ENCODE measurements around the gene LPP.

The LPP gene

DNA sequence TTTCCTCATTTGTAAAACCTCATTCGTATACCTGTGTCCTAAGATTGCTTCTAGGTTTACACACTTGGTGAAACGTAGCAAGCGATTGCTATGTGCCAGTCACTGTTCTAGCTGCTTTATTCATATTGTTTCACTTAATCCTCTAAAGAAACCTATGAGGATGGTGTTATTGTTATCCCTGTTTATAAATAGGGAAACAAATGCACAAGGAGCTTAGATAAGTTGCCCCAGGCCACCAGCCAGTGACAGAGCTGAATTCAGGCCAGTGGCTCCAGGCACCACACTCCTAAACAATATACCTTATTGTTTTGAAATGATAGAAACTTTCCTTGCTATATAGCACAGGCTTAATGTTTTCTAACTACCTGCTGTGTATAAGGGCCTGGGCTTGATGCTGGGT is 44.0 kb downstream of the LPP start:
- DNase-seq = no peak

DNA sequence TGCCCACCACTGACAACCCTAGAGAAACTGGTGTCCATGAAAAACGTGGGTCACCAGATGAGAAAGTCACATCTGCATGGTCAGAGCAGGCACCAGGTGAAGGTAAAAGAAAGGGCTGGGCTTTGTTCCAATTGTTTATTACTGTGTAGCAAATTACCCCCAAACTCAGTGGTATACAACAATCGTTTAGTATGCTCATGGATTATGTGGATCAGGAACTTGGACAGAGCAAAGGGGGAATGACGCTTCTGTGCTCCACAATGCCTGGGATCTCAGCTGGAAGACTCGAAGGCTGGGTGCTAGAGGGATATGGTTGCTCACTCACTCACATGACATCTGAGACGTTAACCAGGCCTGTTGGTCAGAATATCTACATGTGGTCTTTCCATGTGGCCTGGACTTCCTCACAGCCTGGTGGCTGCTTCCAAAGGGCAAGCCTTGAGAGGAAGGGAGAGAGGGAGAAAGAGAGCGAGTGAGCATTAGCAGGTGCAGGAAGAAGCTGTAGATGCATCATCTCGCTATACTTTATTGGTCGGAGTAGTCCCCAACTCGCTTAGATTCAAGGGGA is 44.9 kb downstream of the LPP start:
- no peak for DNase-seq

DNA sequence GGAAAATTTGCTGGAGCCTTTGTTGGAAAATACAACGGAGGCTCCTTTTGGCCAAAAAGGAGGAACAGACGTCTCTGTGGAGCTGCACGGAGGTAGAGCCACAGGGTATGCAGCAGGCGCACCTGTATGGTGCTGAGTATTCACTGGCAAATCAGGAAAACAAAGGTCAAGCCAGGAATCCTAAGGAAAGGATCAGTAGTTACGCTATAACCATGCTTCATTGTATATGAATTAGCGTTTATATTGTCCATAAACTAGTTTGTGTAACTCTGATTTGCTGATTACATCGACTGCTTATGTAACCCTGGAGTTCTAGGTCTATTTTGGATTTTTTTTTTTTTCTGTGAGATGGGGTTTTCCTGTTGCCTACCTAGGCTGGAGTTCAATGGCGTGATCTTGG is 45.4 kb downstream of the LPP start:
- no peak for DNase-seq

DNA sequence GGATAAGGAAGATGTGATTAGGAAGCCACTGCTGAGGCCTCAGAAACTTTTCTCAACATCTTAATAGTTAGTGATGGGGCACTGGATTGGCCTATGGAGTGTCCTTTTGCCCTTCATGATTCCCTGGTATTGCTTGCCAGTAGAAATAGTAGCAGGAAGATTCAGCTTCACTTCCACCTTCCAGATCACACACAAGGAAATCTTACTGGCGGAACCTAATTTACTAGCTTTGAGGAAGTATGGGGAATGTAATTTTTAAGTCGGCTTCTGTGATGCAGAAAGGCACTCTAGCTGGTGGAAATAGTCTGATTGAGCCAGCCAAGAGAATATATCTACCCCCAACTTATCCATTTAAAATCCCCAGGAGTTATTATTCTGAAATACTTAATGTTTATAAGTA is 46.5 kb downstream of the LPP start:
- no peak for DNase-seq

DNA sequence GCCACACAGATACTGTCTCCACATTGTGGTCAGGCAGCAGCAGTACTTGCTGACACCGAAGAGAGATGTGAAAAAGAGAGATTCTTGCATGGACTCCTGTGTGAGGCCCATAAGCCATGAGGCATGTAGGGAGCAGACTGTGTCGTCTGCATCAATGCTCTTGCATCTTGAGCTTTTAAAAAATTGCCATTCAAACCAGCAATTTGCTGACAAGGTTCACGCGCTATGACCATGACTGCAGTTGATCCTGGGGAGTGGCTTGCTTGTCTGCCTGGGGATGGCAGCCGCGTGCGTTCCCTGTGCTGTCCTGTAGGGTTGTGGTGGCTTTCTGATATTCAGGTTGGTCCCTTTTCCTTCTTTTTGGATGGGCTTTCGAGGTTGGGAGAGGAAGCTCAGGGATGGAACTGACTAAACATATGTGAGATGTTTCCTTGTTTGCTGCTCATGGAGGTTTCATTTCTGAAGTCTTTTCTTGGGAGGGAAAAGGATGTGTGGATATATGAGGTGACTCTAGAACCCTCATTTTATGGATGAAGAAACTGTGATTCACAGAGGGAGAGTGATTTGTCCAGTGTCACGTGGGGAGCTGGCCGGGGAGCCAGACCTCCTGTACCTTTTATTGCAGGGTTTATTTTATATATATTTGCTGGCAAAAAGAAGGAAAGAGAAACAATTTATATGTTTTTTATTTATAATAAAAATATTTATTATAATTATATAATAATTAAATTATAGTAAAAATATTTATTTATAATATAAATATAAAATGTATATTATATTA is 48.6 kb downstream of the LPP start:
- no peak for DNase-seq

DNA sequence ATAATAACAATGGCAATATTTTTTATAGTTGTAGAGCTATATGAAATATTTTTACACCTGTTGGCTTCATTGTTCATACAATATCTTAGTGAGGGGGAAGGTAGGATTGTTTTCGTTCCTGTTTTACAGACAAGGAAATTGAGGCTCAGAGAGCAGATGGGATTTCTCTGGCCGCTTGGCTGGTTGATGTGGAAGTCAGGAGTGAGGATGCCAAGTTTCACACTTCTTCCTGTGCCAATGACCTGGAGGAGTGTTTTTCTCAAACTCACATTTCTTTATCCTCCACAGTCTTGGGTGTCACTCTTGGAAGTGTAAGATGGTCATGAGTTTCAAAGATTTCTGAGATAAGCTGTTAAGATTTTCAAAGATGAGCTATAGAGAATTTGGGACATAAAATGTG is 50.6 kb downstream of the LPP start:
- no peak for DNase-seq

DNA sequence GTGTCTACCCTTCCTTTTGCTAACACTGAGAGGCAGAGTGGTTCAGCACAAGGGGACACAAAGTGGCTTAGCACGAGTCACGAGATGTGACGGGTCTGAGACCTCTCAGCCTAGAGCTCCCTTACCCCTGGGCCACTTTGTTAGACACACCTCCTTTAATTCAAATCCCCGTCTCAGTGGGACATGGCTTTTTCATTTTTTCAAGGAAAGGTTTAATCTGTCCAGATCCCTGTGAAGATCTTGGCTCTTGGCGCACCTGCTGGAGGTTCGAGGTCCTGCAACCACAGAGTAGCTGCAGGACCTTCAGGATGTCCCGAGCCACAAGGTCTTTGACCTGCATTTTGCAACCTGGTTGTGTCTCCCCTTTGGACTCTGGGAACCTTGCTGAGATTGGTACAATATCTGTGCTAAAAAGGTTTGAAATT is 52.0 kb downstream of the LPP start:
- DNase-seq = no peak

DNA sequence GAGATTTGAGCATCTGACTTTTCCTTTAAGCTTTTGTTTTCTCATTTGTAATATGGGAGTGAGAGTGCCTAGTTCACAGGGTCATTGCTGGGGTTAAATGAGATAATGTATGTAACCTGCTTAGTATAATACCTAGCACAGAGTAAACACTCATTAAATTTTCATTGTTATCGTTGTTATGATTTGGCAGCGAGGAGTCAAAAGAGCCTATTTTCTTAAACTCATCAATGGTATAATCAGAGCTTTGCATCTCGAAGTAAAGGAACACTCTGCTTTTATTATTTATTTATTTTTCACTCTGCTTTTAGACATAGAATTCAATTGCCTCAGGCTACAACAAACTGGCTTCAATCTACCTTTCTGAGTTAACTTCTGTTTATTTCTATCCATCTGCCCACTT is 52.8 kb downstream of the LPP start:
- no peak for DNase-seq

DNA sequence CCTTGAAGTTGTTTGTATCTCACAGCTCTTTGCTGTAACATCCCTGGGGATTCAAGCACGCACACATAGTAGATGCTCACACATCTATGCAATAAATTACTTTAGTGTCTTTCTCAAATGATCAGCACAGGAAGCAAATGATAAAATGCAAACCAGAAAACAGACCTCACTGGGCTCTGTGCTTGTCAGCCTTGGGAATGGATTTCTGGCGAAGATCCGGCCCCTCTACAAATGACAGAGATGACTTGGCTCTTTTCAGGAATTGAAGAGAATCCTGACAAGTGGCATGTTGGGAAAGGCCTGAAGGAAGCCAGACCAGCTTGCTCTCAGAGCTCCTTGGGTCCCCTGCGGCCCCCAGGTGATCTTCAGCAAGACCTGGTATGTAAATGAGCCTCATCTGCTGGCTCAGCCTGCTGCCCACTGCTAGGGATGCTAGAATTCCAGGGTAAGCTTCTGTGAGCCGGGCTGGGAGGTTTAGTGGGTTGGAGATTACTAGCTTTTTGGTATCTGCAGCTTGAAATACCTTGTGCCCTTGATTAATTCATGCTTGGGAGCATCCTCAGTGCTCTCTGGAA is 54.1 kb downstream of the LPP start:
- DNase-seq = no peak

DNA sequence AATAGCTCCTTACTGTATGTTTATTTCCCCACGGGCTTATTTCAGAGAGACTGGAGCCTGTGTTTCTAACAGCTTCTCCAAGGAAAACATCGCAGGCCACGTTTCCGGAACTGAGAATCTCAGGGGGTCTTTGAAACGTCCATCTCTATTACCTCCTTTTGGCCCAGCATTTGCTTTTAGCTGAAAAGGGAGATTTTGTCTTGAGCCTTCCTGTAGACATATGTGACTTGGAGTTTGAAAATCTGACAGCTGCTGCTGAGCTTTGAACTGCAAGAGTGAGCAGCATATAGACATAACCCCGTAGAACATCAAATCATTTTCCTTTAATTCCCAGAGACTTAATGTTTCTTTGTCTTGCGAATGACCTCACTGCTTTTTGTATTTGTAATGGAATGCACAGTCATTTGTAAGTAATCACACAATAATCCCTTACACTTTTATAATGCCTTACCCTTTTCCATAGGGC is 54.6 kb downstream of the LPP start:
- no peak for DNase-seq

DNA sequence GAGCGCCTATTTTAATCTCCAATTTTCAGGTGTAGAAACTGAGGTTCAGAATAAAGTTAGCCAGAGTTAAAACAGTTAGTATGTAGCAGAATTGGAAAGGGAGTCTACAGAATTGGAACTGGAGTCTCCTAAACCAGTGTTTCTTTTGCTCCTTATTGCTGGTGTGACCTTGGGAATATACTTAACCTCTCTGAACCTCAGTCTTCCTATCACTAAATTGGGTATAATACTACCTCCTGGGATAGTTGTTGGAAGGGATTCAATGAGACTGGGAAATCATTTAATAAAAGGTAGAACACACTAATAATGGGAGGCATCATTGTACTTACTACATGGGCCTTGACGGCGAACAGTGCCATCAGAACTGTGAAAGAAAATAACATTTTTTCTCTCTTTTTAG is 55.1 kb downstream of the LPP start:
- DNase-seq = no peak

DNA sequence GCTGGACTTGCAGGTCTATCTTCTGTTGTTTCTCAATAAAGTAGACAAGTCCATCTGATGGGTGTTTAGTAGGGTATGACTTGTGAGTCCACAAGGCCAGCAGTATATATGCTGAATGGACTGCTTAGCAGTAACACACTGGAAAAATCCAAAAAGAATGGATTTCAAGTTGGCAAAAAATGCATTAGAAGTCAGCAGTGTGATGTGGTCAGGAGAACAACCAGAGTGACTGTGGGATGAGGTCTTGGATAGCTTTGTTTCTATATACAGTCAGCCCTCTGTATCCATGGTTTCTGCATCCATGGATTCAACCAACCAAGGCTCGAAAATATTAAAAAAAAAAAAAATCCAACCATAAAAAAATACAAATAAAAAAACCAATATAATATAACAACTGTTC is 55.8 kb downstream of the LPP start:
- DNase-seq = no peak

DNA sequence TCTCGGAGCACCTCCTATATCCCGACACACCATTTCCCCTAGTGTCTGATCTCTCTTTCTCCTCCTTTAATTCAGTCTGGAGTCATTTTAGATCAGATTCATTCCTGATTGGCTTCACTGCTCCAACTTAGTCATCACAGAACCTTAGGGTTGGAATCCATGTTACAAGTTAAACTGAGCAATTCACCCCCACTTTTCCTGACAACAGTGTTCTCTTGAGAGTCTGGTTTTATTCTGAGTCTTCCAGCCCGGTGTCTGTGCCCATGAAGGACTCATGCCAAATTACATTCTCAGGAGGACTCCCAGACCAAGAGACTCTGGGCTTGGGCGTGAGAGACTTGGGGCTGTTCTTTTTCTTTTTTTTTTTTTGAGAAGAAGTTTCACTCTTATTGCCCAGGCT is 57.5 kb downstream of the LPP start:
- no peak for DNase-seq

DNA sequence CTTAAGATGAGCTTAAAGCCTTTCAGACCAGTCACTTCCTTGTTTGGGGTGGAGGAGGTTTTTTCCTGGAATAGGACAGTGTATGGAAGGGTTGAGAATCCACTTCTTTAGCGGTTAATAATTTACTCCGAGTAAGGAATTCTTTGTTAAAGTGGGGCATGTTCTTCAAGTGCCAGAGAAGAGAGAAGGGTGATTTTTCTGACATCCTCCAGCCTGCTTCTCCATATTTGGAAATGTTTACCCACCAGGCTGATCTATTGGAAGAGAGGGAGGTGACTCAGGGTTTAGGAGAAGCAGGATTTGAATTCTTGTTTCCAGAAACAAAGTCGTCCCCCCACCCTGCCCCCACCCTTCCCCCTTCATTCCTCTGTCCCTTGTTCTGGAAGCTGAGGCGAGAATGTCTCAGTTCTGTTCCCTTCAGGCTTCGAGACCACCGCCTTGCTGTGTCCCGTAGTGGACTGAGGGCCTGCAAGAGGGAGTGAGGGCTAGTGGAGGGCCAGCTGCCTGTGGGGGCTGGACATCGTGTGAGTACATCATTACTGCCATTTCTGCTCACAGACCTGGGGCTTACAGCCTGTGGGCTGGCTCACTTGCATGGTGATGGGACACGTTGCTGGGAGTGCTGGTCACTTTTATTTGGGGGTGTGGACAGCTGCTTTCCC is 58.5 kb downstream of the LPP start:
- DNase-seq = no peak

DNA sequence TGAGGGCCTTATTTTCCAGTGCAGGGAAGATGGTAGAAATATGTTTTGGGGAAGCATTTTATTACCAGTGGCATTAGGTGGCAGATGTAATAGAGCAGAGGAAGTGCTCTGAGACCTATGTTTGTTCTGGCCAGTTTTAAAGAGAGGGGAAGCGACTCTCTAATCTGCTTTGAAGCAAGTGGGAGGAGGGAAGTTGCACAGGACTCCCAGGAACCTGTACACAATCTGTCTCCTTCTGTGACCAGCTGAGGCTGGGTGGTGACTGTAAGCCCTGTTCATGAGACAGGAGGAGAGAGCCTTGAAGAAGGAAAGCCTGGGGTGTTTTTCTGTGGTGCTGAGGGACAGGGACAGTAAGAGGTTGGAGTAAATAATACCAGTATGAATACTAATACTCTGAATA is 60.5 kb downstream of the LPP start:
- DNase-seq = no peak

DNA sequence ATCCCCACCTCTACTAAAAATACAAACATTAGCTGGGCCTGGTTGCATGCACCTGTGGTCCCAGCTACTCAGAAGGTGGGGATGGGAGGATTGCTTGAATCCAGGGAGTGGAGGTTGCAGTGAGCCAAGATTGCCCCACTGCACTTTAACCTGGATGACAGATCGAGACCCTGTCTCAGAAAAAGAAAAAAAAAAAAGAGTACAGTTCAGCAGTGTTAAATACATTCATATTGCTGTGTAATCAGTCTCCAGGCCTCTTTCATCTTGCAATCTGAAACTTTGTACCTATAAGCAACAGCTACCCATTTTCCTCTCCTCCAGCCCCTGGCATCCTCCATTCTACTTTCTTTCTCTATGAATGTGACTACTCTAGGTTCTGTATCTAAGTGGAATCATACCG is 61.2 kb downstream of the LPP start:
- DNase-seq = no peak

DNA sequence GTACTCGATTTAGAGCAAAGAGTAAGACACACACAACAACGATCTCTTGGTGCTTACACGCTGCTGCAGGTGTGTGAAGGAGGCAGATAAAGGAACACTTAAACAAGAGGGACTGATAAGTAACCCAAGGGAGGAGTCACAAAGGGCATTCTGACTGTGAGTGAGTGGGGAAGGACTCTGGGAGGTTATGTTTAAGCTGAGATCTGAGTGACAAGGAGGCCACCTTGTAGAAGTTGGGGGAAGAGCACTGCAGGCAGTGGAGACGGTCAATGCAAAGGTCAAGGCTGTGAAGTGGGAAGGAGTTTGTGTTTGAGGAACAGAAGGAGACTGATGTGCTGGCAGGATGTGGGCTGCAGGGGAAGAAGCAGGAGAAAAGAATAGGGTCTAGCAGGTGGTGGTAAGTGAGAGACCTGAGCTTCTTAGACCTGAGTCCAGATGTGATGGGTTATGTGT is 63.1 kb downstream of the LPP start:
- no peak for DNase-seq

DNA sequence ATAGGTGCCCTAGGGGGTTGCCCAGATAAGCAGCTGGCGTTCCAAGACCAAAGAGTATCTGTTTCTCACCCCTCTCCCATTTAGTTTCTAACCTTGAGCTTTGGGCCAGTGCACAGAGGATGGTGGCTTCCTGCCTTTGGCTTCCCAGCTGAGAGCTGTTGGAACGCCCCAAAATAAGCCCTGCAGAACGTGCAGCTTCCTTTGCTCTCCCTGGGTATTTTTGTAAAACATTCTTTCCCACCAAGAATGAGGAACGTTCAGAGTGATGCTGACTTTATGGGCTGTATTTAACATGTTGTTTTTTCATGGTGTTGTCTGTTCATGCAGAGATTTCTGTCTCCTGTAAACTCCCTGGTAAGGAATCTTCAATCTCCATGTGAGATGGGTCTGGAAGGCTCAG is 63.8 kb downstream of the LPP start:
- no peak for DNase-seq

DNA sequence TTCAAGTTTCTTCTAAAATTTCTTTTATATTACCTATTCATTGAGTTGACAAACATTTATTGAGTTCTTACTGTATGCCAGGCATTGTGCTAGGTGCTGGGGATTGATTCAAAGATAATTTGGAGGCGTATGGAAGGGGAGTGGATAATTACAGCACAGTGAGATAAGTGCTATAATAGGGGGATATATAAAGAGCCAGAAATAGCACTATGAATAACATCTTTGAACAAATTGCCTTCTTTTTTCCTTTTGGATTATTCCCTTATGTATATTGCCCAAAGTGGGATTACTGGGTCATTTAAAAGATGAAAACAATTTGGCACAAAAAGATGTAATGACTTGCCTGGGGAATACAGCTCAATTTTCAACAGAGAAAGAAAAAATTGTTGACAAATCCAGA is 64.6 kb downstream of the LPP start:
- DNase-seq = no peak

DNA sequence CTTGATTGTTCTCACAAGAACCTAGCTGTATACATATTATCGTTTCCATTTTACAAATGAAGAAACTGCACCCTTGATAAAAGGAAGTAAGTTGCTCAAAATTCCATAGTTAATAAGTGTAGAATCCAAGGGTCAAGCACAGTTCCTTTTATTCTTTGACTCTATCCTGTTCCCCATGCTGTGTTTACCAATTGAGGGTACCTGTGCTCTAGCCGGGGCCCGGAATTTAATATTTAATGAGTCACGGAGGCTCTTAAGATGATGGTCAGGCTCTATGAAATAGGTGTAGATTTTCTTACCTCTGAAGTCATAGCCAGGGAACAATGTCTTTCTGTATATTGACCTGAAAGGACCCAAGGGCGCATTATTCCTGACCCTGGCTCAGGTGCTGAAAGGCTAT is 65.2 kb downstream of the LPP start:
- DNase-seq = no peak

DNA sequence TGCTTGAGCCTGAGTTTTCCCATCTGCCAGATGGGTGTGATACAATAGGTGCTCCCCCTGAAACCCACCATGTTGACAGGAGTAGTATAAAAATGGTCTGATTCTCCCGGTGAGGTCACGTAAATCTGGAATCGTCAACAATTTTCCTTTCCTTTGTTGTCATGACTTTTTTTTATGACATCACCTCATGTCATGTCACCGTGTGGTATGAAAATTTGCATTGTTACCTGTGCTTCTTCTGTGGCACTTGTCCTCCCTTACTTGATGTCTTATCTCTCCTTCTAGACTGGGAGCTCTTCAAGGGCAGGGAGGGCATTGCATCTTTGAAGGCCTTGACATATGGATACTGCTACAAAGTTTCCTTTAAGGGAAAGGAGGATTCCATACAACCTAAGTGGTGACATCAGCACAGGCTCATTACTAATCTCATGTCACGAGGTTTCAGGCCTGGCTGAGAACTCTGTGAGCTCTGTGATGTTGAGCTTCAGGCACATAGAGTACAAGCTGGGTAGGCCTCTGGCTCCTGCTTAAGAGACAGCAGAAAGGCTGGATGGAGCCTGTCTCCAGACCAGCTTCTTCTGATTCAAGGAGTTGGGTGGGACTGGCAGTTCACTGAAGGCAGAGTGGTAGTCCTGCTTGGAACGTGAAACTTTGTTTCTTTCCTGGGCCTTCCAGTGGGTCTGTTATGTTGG is 66.3 kb downstream of the LPP start:
- DNase-seq = no peak

DNA sequence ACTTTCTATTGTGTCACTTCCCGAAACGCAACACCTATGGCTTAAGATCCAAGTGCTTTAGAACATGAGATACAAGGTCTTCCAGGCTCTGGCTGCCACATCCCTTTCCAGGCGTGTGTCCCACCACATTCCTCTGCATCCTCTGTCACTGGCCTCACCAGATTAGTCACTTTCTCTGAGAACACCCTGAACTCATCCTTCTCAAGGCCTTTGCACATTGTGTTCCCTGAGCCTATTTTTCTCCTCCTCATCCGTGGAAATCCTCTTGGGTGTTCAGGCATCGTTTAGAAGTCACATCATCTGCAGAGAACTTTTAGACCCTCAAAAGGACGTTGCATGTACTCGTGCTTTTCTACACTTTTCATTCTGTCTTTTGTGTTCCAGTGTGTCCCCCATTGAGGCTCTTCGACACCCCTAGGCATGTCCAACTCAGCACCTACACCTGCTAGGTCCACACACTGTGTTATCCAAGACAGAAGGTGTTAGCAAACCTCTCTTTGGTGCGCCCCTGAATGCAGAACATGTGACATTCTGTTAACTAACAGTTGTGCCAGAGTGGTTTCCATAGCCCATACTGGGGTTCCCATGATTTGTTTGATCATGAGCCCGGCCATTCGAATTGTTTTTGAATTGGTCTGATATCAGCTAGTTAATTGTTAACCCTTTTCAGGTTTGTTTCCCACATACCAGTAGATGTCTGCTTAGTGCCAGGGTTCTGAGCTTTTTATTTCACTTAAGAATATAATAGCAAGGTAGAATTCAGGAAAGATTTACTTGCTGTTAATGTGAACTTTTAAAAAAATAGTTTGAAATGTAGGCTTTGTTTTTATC is 67.2 kb downstream of the LPP start:
- DNase-seq = no peak
